NCI-H748 treated with DMSO at 0.1 percent for 48 hours (cell line): ENCODE results near the gene TRIB2.

Experiments
- DNase-seq: peaks from one replicate; lab custom pipeline; 2025; lab: John Stamatoyannopoulos, UW

TRIB2 gene

GRCh38 chr2:12742891-12743290 lies 26.2 kb downstream of the TRIB2 start:
- DNase-seq, result no peak

GRCh38 chr2:12750166-12750905 lies 33.6 kb downstream of the TRIB2 start:
- DNase-seq, result no peak

- DNase-seq, result no peak
Measured at GRCh38 chr2:12754643-12755042, 37.9 kb downstream of the TRIB2 start.

GRCh38 chr2:12755384-12755783 lies 38.6 kb downstream of the TRIB2 start:
- no peak for DNase-seq

- DNase-seq, result no peak
Measured at GRCh38 chr2:12759248-12759647, 42.5 kb downstream of the TRIB2 start.

GRCh38 chr2:12761104-12761503 lies 44.4 kb downstream of the TRIB2 start:
- DNase-seq, result no peak

- no peak for DNase-seq
Measured at GRCh38 chr2:12762337-12762736, 45.6 kb downstream of the TRIB2 start.

- DNase-seq, result no peak
Measured at GRCh38 chr2:12762976-12763375, 46.2 kb downstream of the TRIB2 start.

- no peak for DNase-seq
Measured at GRCh38 chr2:12763486-12763885, 46.8 kb downstream of the TRIB2 start.

- no peak for DNase-seq
Measured at GRCh38 chr2:12764075-12764730, 47.5 kb downstream of the TRIB2 start.

- no peak for DNase-seq
Measured at GRCh38 chr2:12764849-12765605, 48.3 kb downstream of the TRIB2 start.

- no peak for DNase-seq
Measured at GRCh38 chr2:12766421-12766879, 49.7 kb downstream of the TRIB2 start.

GRCh38 chr2:12767541-12767940 lies 50.8 kb downstream of the TRIB2 start:
- no peak for DNase-seq

- DNase-seq, result no peak
Measured at GRCh38 chr2:12767996-12768624, 51.4 kb downstream of the TRIB2 start.

- DNase-seq, result no peak
Measured at GRCh38 chr2:12769492-12770105, 52.9 kb downstream of the TRIB2 start.

- no peak for DNase-seq
Measured at GRCh38 chr2:12770300-12770968, 53.7 kb downstream of the TRIB2 start.

- no peak for DNase-seq
Measured at GRCh38 chr2:12771154-12771553, 54.4 kb downstream of the TRIB2 start.

- no peak for DNase-seq
Measured at GRCh38 chr2:12773586-12774394, 57.1 kb downstream of the TRIB2 start.

GRCh38 chr2:12774395-12774727 lies 57.6 kb downstream of the TRIB2 start:
- DNase-seq, result no peak

- DNase-seq, result no peak
Measured at GRCh38 chr2:12776521-12776961, 59.8 kb downstream of the TRIB2 start.

- DNase-seq, result no peak
Measured at GRCh38 chr2:12778369-12778768, 61.6 kb downstream of the TRIB2 start.
